ENCODE results near the gene SPIN1.

SPIN1 gene

DNA sequence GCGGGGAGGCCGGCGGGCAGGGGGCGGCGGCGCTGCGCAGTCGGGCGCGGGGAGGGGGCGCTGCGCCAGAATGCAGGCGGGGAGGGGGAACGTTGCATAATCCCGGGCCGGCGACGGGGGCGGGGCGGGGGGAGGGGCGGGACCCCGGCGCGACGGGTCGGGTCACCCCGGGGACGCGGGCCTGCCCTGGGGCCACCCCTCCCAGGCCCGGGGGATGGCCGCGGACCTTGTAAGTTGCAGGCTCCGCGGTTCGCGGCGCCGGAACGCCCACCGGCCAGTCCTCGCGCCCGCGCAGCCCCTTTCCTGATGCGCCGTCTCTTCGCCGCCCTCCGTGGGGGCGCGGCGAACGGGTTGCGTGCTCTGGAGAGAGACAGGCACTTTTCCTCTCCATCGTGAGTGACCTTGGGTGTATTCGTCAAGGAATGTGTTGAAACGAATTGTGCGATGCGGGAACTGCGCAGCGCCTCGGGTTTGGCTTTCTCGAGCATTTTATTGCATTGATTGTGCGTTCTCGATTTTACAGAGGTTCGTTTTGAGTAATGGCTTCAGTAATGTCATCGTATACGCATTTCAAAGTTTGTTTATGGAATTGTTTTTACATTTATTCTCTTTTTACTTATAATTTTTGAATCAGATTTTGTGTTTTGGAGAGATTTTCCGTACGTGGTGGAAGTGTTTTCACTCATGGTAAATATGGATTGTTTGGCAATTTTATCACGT is 802 bp downstream of the SPIN1 start:
- no peak for FAIRE-seq
- TF ChIP-seq, protein P1, sequence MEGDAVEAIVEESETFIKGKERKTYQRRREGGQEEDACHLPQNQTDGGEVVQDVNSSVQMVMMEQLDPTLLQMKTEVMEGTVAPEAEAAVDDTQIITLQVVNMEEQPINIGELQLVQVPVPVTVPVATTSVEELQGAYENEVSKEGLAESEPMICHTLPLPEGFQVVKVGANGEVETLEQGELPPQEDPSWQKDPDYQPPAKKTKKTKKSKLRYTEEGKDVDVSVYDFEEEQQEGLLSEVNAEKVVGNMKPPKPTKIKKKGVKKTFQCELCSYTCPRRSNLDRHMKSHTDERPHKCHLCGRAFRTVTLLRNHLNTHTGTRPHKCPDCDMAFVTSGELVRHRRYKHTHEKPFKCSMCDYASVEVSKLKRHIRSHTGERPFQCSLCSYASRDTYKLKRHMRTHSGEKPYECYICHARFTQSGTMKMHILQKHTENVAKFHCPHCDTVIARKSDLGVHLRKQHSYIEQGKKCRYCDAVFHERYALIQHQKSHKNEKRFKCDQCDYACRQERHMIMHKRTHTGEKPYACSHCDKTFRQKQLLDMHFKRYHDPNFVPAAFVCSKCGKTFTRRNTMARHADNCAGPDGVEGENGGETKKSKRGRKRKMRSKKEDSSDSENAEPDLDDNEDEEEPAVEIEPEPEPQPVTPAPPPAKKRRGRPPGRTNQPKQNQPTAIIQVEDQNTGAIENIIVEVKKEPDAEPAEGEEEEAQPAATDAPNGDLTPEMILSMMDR (IDR thresholded peaks at IDR 0.05; ENCODE audit: insufficient read depth, missing control alignments) = no peak
- no peak for DNase-seq (ENCODE audit: insufficient read length, low spot score)

DNA sequence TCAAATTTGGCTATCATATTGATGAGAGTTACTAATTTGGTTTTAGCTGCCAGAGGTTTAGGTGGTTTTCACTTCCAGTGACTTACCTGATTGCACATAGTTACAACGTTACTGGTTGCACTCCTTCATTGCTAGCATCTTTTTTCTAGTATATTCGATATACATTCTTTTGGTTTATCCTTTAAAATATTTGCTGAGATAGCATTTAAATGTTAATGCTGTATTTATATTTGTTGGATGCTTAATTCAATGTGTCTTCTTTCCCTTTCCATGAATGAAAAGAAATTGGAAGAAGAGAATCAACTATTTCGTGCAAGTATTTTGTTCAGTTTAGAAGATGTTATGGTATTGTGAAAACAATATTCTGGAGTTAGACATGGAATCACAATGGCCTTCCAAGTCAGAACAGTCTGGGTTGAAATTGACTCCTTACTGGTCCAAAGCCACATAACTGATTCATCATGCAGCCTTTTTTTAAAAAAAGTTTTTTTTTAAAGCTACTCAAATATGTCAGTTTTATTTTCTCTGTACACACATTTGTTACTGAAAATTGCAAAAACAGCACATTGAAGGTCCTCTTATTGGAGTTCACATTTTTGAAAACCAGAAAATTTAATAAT is 2.2 kb downstream of the SPIN1 start:
- FAIRE-seq = no peak
- no peak for DNase-seq (ENCODE audit: insufficient read length, low spot score)
- TF ChIP-seq, protein P1 (IDR thresholded peaks at IDR 0.05; ENCODE audit: insufficient read depth, missing control alignments) = no peak

DNA sequence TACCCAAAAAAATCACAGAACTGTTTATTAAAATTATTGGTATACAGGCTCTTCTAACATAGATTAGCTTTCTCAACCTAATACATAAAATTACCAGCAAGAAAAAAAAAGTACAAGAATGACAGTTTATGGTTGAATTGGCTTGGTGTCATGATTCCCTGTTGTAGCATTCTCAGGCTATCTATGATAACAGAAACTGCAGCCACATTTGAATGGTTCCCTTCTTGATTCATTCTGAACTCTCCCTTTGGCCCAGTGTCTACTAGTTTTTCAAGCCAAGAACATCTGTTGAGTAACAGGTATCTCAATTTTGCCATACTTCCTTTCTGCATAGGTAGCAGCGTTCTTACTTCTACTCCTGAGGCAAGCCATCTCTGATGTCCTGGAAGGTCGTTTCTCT is 3.0 kb downstream of the SPIN1 start:
- FAIRE-seq (no peak), DNase-seq (ENCODE audit: insufficient read length, low spot score) (no peak)
- TF ChIP-seq, protein P1 (IDR thresholded peaks at IDR 0.05; ENCODE audit: insufficient read depth, missing control alignments) = no peak

DNA sequence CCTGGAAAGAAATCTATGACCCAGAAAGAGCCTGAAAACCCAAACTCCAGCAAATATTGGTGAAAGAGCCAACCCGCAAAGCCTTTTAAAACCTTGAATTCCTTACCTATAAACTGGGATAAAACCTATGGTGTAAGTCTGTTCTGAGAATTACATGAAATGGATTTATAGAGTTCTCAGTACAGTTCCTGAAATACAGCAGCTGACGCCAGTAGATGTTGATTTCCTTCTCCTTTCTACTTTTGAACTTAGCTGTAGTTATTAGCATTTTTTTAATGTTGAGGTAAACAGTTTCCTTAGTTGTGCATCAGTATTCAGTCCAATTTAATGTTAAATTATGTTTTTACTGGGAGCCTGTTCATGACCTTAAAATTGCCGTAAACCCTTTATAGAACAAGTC is 3.7 kb downstream of the SPIN1 start:
- DNase-seq (ENCODE audit: insufficient read length, low spot score) (no peak), FAIRE-seq (no peak)
- TF ChIP-seq, protein P1 (IDR thresholded peaks at IDR 0.05; ENCODE audit: insufficient read depth, missing control alignments) = no peak

DNA sequence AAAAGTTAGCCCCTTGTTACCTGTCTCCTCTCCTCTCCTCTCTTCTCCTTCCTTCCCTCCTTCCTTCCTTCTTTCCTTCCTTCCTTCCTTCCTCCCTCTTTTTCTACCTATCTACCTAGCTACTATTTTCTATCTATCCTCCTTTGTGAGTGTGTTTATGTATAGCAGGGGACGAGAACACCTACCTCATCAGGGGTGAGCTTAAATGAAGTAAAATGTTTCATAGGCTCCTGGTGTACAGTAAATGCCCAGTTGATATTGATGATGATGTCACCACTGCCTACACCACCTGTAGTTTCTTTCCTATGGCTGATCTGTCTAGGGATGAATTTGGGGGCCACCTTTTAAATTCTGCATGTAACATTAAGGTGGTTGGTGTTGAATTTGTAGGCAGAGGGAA is 4.3 kb downstream of the SPIN1 start:
- TF ChIP-seq, protein P1 (IDR thresholded peaks at IDR 0.05; ENCODE audit: insufficient read depth, missing control alignments) = no peak
- DNase-seq (ENCODE audit: insufficient read length, low spot score) = no peak
- FAIRE-seq = no peak

DNA sequence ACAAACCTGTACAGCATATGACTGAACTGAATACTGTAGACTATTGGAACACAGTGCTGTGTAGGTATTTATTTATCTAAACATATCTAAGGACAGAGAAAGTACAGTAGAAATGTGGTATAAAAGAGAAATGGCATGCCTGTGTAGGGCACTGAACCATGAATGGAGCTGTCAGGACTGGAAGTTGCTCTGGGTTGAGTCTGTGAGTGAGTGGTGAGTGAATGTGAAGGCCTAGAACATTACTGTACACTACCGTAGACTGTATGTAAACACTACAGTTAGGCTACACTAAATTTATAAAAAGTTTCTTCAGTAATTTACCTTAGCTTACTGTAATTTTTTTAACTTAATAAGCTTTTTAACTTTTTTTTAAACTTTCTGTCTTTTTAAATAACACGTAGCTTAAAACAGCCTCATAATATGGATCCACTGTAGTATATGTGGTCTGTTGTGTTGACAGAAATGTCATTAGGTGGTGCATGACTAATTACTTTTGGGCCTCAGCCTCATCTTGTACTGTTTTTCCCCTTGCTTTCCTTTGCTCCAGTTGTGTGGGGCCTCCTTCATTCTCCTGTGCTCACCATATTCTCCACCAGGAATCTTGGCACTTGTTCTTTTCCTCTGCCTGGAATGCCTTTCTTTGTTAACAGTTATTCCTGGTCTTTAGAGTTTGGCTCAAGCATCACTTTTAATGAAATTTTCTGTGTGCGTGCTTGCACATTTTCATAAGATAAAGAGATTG is 8.8 kb downstream of the SPIN1 start:
- no peak for FAIRE-seq
- TF ChIP-seq, protein P1 (IDR thresholded peaks at IDR 0.05; ENCODE audit: insufficient read depth, missing control alignments) = no peak
- DNase-seq (ENCODE audit: insufficient read length, low spot score) = no peak

Measured in D721Med (cell line).